CD4-positive, alpha-beta T cell treated with Interleukin-4 for 4 hours (primary cell): ENCODE results near the gene CLMP.
"Not testable (repeated sequence)": the region's sequence is repeated elsewhere in the genome, so short reads cannot be mapped to it uniquely, and the experiment has no call there.

Source experiments
- DNase-seq: peaks from one replicate; pipeline ENCODE4 v3.0.0-alpha.2; 2020

Gene CLMP

DNA sequence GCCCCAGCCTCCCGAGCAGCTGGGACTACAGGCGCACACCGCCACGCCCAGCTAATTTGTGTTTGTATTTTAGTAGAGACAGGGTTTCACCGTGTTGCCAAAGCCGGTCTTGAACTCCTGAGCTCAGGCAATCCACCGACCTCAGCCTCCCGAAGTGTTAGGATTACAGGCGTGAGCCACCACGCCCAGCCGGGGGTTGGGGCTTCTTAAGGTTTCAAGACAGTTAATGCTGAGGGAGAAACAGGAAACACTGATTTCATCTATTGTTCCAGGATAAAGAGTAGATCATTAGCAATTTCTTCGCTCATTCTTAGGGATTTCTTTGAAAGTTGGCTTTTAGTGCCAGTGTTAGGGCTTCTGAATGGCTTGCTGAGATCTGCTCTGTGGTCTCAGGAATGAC, 21.2 kb upstream of the CLMP start:
- DNase-seq, result no peak

DNA sequence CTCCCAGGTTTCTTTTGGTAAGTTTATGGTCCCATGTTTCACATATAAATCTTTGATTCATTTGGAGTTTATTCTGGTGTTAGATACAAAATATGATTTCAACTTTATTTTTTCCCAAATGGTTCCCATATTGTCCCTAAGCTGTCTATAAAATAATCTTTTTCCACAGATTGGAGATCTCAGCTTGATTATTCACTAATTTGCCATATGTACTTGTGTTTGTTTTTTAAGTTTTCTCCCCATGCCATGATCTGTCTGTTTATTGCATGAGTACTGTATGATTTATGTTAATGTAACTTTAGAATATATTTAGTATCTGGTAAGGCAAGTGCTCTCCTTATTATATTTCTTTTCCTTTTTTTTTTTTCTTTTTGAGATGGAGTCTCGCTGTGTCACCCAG, 19.9 kb upstream of the CLMP start:
- DNase-seq, result no peak

DNA sequence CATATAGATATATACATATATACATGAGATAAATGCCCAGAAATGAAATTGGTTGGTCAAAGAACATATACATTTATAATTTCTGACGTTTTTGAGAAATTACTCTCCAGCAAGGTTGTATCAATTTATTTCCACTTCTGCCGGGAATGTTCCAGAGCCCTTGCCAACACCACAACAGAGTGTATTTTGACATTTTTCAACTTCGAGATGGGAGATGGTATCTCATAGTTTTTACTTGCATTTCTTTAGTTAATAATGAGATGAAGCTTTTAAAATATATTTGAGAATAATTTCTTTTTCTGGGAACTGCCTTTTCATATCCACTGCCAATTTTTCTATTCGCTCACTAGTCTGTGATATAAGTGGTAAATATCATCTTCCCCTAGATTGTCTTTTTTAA, 19.3 kb upstream of the CLMP start:
- DNase-seq, result no peak

DNA sequence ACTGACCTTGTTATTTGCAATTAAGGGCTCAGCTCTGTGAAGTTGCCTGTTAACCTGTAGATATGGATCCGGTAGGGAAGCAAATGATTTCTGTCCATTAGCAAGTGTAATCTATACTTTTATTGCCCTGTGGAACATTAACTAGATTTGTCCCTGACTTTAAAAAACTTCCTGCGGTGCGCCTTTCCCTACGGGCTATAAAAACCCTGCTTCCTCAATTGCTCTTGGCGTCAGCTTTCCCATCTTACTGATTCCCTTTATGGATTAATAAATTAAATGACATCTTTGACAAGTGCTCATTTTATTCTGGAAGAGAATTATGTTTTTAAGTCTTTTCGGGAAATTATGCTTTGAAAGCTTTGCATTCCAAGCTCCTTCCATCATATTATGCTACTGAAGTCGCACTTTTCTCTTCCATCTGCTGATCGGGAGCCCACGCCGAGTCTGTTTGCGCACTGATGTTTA, 18.3 kb upstream of the CLMP start:
- no peak for DNase-seq

DNA sequence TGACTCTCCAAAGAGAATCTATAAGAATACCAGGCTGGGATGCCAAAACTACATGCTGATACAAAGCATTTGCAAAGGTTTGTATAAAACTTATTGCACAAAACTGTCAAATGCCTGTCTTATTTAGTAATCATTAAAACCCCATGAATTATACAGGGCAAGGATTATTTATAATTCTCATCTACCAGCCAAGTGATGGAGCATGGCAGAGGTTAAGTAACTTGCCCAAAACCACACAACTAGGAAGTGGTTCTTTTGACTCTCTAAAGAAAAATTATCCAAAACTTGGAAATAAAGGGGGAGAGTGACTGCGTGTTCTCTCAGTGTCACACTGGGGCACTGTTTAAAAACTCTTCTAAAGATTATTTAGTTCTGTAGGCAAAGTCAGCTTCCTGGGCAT, 17.4 kb upstream of the CLMP start:
- no peak for DNase-seq

DNA sequence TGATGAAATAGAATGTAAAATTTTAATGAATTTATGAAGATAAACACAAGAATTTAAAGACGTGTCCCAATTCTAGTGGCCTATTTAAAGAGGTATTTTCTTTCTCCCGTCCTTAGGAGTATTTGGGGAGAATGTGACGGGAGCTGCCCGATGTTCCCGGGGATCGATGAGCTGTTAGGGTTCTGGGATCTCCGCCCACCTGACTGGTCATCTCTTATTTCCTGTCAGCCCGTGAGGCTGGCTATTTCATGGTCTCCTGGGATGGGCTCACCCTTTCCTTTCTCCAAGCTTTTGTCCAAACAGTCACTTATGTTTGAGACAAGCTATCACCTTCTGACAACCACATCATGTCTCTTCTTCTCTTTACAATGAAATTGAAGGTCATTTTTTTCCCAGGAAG, 16.9 kb upstream of the CLMP start:
- no peak for DNase-seq

DNA sequence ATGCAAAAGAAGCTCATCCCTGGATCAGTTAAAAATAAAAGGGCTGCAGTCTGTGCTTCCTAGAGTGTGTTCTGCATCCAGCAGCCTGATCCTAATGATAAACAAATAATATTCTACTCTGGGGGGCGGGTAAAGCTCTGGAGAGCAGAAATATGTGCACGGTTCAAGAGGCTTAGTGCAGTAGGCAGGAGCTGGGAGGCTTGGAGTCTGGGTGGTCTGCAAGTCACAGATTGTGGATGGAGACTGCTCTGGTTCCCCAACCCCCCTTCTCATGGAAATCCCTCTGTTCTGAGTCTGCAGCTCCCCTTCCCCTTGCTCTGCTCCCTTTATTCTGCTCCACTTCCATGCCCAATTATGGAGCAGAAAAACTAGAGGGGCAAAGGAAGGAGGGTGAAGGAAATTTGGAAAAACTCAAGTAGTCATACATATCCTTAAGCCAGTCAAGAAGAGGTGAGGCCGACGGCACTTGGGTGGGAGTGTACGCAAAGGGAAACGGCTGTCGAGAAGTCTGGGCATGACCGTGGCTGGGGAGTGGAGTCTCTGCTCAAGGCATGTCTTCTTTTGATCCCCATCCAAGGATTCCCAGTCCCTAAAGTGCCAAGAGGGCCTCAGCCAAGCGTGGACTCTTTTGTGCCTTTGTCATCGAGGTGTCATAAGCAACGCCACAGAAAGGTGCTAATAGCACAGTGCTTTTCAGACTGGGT, 16.3 kb upstream of the CLMP start:
- DNase-seq, result no peak

DNA sequence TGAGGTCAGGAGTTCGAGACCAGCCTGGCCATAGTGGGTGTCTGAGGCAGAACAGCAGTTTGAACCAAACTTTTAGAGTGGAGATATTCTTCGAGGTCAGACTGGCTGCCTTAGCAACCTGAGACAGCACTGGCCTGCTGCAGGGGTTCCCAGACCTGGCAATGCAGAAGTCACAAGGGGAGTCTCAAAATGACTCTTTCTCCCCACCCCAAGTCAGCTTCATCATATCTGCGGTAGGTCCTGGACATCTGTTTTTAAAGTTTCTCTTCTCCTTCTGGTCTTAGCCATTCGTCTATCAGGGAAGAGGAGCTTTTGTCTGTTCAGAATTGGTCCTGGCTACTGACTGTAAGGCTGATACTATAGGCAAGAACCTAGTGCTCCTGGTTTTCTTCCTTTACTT, 14.5 kb upstream of the CLMP start:
- no peak for DNase-seq

DNA sequence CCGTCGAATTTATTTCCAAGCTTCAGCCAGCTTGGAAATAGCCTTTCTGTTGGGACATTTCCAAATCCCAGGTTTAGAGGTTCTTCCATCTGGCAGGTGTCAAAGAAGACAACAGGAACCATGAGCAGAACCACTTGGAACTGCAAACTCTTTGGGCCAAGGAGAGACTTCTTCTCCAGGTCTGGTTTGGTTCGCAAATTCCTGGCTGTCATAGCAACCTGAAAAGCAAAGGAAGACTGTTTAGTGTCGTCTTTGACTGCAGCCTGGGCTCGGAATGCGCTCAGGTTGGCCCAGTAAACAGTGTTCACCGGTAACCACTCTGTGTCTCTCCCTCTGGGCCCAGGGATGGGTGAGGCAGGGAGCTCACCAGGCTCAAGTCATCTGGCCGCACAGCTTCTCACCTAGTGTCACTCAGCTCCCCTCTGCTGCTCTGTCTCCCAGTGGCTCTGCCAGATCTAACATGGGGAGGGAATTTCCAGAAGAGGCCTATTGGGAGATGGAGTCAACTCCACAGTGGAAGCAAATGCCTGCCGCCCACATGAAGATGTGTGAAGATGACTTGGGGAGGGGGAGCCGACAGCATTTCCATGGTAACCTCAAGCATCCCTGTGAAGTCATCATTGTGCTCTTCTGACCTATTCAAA, 11.9 kb upstream of the CLMP start:
- DNase-seq, result no peak

DNA sequence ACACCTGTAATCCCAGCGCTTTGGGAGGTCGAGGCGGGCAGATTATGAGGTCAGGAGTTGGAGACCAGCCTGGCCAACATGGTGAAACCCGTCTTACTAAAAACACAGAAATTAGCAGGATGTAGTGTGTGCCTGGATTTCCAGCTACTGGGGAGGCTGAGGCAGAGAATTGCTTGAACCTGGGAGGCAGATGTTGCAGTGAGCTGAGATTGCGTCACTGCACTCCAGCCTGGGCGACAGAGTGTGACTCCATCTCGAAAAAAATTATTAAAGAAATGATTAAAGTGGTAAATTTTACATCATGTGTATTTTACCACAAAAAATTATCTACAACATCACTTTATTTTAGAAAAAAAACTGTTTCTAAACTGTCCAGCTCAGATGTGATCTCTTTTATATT, 11.0 kb upstream of the CLMP start:
- DNase-seq, result not testable (repeated sequence)

DNA sequence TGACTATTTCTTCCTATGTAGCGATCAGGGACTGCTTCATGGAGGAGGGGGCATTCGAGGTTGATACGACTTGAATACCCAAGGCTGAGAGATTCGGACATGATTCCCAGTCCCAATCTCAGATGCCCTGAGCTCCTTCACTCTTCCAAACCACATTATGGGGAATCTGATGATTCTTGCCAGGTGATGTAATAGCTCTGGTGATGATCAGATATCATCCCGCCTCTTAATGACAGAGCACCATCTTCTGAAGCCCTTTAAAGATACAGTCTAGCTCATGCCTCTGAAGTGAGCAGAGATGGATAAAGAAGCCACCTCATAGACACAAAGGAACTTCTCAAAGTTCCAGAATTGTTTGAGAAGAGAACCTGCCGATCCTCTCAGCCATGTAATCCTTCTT, 8.9 kb upstream of the CLMP start:
- DNase-seq, result no peak

DNA sequence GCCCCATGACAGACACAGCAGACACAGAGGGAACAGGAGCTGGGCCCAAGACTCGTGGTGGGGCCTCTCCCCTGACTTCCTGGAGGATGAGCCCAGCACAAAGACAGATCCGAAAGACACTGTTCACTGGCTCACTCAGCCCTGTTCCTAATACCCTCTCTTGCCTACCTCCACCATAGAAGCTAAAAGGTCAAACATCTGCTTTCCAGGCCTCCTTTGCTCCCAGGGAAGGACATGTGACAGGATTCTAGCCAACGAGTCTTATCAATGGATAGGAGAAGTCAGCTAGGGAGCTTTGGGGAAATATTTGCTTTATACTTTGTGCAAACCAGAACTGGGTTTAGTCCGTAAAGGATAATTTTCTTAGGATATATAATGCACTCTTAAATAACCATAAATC, 8.4 kb upstream of the CLMP start:
- no peak for DNase-seq

DNA sequence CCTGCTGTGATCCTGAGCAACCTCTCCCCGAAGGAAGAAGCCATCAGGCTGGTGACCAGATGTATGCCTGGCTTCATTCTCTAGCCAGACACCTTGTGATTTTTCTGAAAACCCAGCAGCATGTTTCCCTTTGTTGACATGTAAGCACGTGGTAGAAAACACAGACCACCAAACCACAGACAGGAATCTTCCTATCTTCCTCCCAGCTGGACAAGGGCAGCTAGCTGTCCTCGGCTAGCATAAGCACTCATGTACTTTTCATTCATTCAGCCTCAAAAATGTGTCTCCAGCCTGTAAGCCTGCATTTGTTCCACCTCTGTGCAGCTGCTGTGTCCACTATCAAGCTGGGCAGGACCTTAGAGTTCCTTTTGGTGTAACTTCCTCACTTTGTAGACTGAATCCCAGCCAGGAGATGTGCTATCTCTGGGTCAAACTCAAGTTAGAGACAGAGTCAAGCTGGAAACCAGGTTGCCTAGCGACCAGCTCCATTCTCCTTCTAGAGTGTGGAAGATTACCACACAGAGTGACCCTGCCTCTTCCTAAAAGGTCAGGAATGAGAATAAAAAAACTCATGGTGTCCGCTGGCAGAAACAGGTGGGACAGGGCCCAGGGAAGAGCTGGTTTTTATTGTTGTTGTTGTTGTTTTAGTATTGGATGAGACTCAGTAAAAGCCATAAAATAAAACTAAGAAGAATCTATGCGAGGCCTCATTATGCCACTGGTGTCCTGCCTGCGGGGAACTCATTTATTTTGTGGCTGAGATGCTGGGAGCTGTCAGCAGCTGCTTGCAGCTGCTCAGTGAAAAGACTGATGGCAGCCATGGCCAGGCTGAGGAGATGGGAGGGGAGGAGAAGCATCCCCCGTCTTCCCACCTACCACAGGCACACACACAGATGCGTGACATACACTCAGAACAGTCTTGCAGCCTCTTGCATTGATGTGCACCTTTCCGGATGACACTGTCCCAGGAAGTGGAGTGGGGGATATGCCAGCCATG, 7.4 kb upstream of the CLMP start:
- no peak for DNase-seq

DNA sequence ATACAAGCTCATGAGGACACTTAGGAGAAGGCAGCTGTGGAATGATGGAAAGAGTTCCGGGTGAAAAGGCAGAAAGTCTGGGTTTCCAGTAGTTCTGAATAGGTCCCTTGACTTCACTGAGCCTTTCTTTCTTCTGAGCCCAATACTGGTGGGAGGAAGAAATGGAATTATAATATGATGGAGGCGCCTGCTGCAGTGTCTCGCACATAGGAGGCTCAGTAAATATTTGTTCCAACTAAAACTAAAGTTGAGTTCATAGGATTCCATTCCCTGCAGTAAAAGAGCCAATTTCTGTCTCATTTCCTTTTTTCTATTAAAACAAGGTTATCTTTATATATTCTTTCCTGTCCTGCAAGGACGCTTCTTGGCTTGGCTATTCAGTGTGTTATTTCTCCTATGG, 5.2 kb upstream of the CLMP start:
- DNase-seq, result no peak

DNA sequence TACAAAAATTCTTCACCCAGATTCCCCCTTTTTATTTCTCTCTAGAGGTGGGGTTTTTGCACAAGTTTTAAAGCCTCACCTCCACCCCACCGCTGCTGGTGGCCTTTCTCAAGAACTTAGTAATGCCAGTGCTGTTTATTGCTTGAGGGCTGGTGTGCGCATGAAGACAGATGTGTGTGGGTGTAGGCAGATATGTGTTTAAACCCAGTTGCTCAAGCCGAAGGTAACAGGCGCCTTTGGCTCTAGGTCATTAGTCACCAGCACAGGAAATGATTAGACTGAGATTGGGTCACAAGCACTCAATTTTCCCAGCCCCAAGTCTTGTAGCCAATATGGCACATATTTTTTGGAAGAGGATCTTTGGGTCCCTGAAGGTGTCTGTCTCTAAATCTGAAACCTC, 2.7 kb upstream of the CLMP start:
- no peak for DNase-seq

DNA sequence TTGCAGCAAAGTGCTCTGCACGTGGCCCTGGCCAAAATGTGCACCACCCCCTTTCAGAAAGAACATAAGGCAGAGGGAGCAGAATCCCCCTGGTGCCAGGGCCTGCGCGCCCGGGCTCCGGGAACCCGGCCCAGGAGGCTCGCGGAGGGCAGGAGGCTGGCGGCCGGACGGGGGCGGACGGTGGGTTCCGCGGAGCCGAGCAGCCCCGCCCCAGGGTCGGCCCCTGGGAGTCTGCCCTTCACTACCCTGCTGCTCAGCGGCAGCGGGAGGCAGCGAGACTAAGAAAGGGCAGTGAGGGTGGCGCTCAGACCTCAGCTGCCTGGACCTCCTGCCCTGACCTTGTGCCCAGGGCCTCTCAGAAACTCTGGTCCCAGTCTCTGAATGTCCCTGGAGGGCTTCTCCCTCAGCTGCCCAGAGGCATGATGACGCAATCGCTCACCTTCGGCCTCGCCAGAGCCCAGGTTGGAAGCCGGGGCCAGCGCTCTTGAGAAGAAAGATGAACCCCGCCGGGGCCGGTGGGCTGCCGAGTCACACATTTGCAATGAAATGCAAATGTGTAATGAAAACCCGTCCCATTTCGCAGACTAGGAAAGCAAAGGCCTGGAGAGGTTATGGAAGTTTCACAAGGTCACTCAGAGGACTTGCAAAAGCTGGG, 1.1 kb upstream of the CLMP start:
- no peak for DNase-seq

DNA sequence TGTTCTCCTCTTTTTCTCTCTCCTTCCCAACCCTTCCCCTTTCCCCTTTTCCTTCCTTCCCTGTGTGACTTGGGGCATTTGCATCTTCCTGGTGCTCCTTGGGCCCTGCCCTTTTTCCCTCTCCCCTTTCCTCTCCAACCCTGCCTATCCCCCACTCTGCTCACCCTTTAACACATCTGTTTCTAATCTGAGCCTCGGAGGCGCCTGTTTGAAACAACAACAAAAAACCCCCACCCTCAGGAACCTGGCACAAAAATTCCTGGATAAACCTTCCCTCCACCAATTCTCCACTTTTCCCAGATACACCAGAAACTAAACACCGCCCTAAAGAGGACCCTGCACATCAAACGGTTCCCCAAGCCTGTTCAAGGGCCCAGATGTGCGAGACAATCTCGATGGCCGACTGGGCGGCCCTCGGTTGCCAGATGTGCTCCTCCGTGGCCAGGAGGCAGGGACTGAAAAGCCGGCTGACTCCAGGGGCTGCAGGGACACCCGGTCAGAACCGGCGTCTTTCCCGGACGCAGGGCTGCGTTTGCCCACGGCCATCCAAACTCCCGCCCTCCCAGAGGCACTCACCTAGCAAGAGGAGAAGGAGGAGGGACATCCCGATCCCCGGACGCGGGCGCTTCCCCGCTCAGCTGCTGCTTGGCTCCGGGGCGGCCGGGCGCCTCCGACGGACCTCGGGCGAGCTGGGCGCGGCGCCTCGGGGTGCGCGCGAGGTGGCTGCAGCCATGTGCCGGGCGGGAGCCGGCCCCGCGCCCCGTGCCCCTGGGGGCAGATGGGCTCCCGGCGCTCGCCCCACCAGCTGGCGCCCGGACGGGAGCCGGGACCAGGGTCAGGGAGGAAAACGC, 486 bp downstream of the CLMP start:
- no peak for DNase-seq

DNA sequence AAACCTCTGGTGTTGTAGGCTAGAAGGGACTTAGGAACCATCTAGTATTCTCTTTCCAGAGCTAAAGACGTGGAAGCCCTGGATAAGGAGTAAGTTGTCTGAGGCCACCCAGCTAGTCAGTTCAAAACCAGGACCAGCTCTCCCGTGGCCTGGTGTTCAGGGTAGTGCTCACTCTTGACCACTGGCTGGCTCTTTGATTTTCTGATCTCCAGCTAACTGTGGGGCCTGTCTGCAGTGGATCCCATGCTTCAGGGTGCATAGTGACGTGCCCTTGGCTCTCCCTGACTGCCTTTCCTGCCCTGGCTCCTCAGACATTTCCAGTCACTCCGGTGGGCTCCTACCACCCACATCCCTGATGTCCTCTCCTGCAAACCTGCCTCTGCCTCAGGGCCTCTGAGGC, 1.3 kb downstream of the CLMP start:
- no peak for DNase-seq

DNA sequence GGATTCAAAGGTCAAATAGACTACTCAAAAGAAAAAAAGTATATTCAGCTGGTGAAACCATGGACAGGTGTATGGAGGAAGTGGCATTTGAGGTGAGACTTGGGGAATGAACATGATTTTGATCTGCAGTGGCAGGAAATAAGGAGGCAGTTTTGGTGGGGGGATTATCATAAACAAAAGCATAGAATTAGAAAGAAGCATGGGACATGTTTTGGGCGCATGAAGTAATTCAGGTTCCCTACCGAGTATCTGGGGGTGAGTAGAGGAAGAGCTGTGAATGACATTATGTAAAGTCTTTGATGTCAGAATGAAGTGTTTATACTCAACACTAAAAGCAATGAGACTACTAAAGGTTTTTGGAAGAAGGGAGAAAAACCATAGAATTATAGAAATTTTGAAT, 3.1 kb downstream of the CLMP start:
- no peak for DNase-seq

DNA sequence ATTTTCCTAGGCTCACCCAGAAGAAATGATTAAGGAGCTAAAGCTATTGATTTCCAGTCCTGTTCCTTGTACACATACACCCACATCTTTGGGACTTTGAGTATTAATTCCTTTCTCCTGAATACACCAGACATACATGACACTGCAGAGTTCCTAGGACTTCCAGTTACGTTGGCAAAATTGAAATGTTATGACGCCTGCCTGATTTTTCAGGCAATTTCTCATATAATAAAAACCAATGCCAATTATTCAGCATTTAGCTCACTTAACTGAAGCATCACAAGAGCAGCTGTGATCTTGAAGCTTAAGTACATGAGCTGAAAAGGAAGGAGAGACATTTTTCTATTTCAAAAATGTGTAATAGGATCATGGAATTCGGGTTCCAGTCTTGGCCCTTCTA, 4.5 kb downstream of the CLMP start:
- DNase-seq, result no peak

DNA sequence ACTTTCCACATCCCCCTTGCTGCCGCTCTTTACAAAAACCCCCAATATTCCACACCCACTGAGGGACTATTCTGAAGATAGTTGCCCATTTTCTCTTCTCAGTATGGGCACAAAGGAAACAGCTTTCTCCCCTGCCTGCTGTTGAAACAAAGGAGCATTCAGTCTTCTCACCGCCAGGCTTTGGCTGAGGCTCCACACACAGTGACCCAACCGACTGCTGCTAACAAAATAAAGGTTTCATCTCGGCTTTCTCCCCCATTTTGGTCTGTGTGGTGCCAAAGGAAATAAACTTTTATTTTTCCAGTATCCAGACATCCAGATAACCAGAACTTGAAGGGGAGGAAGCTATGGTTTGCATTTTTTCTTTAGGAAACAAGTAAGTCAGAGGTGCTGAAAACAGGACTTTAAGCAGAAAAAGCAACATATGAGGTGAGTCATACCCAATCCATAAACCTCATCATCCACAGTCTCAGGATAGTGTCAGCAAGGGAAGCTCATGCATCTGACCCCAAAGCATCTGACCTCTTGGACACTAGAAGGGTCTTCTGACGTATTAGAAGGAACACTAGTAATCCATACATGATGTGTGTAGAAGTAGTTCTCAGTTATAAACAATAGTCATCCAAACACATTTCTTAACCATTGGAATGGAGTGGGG, 6.4 kb downstream of the CLMP start:
- DNase-seq, result no peak
